ENCODE results near the gene XYLT1.

XYLT1 gene

GRCh38 chr16:17241264-17241835 lies 229.4 kb downstream of the XYLT1 start:
- DNase-seq = no peak

GRCh38 chr16:17238285-17239028 lies 232.3 kb downstream of the XYLT1 start:
- DNase-seq = no peak

GRCh38 chr16:17237350-17237944 lies 233.3 kb downstream of the XYLT1 start:
- no peak for DNase-seq

- no peak for DNase-seq
Measured at GRCh38 chr16:17235147-17235815, 235.5 kb downstream of the XYLT1 start.

GRCh38 chr16:17233318-17234002 lies 237.3 kb downstream of the XYLT1 start:
- DNase-seq = no peak

- no peak for DNase-seq
Measured at GRCh38 chr16:17232487-17232886, 238.3 kb downstream of the XYLT1 start.

- no peak for DNase-seq
Measured at GRCh38 chr16:17231972-17232371, 238.8 kb downstream of the XYLT1 start.

- DNase-seq = no peak
Measured at GRCh38 chr16:17230932-17231581, 239.7 kb downstream of the XYLT1 start.

- no peak for DNase-seq
Measured at GRCh38 chr16:17229766-17230165, 241.0 kb downstream of the XYLT1 start.

GRCh38 chr16:17229131-17229530 lies 241.6 kb downstream of the XYLT1 start:
- no peak for DNase-seq

- no peak for DNase-seq
Measured at GRCh38 chr16:17228708-17229055, 242.1 kb downstream of the XYLT1 start.

- DNase-seq = no peak
Measured at GRCh38 chr16:17228048-17228707, 242.6 kb downstream of the XYLT1 start.

GRCh38 chr16:17227278-17227677 lies 243.5 kb downstream of the XYLT1 start:
- DNase-seq = no peak

- DNase-seq = no peak
Measured at GRCh38 chr16:17225541-17225940, 245.2 kb downstream of the XYLT1 start.

- no peak for DNase-seq
Measured at GRCh38 chr16:17224879-17225281, 245.9 kb downstream of the XYLT1 start.

- DNase-seq = no peak
Measured at GRCh38 chr16:17224350-17224749, 246.4 kb downstream of the XYLT1 start.

- no peak for DNase-seq
Measured at GRCh38 chr16:17223576-17223975, 247.2 kb downstream of the XYLT1 start.

GRCh38 chr16:17222871-17223401 lies 247.8 kb downstream of the XYLT1 start:
- DNase-seq = no peak

GRCh38 chr16:17219991-17220390 lies 250.8 kb downstream of the XYLT1 start:
- no peak for DNase-seq

- no peak for DNase-seq
Measured at GRCh38 chr16:17215936-17216335, 254.8 kb downstream of the XYLT1 start.

GRCh38 chr16:17215306-17215705 lies 255.5 kb downstream of the XYLT1 start:
- no peak for DNase-seq

GRCh38 chr16:17213974-17214373 lies 256.8 kb downstream of the XYLT1 start:
- no peak for DNase-seq
